Caki2 (cell line): Measurements from ENCODE around the gene HERC2. TPM values are rescaled to one million over a fixed set of nuclear protein-coding genes. Genes with fewer than 3 reads are reported as not detected.

Experiments used
- DNase-seq: peaks from one replicate; pipeline ENCODE4 v3.0.0-alpha.2; 2015; ENCODE audit warnings: low read depth
- in situ Hi-C: cut with HindIII; loops from 2 replicates; pipeline ENCODE4 v1.10.0; 2016; ENCODE audit warnings: low sequenced_read_pairs, low pct_unique_long_range_greater_than_20kb, mixed read lengths
- total RNA-seq: library from RNA; depleted of rRNA; stranded (reverse); fragments of >200 nt; shearing (Covaris generic); gene quantifications from 2 replicates; pipeline ENCODE4 v1.2.3, GENCODE V29; 2014; ENCODE audit warnings: low replicate concordance; rRNA removed

The HERC2 gene
- total RNA-seq, 1 experiment from 2014 or later, result 33.5 TPM

- DNase-seq, result no peak
- in situ Hi-C loops, result no loop called here
Observed at GRCh38 chr15:28075573-28075972, 246.4 kb downstream of the HERC2 start.

- in situ Hi-C loops, result no loop called here
- DNase-seq, result no peak
Observed at GRCh38 chr15:28068930-28069329, 253.0 kb downstream of the HERC2 start.

- DNase-seq, result no peak
- in situ Hi-C loops, result no loop called here
Observed at GRCh38 chr15:28066231-28066630, 255.7 kb downstream of the HERC2 start.

Other genes with a start within 250 kb of the HERC2 start
- 0.75 and 1.5 TPM in 2 replicates for gene OCA2, start 222.9 kb downstream of the HERC2 start, total RNA-seq
- gene GOLGA6L24, start 35.9 kb upstream of the HERC2 start, total RNA-seq, result not detected in 2 replicates
- not detected in 2 replicates for gene GOLGA8F, start 56.5 kb upstream of the HERC2 start, total RNA-seq
- gene GOLGA8G, start 210.8 kb upstream of the HERC2 start, total RNA-seq, result not detected in 2 replicates
- not detected in 2 replicates for gene GOLGA6L25, start 231.4 kb upstream of the HERC2 start, total RNA-seq